HepG2 (cell line): ENCODE measurements around the gene RAD9A.

Source experiments
- BHLHE40 ChIP-seq: IDR thresholded peaks from 2 replicates; pipeline ENCODE4 v1.6.1; 2011; ENCODE audit warnings: low read length, improper control_type of control experiment
- LCORL ChIP-seq, 2 experiments: fragments of 450-650 bp in 1 of 2; sonication (generic) in 1 of 2; formaldehyde crosslinking in 1 of 2; IDR thresholded peaks; 2 replicates each; pipeline versions ENCODE4 v1.5.0 to v1.6.1; 2017 to 2020; ENCODE audit warnings: antibody characterized with exemption in 1 of 2, missing genetic modification reagents in 1 of 2
- MED1 ChIP-seq: sonication (generic); formaldehyde crosslinking; IDR thresholded peaks from 2 replicates; pipeline ENCODE4 v1.4.0; 2020; ENCODE audit warnings: missing genetic modification reagents
- POLR2A ChIP-seq, 2 experiments: IDR thresholded peaks; 2 replicates each; pipeline ENCODE4 v1.6.1; 2011; ENCODE audit warnings: low read depth in 2 of 2, low read length in 2 of 2, mild to moderate bottlenecking in 1 of 2, moderate library complexity in 1 of 2; ENCODE audit not compliant: insufficient read depth in 1 of 2
- YY1 ChIP-seq: IDR thresholded peaks from 2 replicates; pipeline ENCODE4 v1.6.1; 2011; ENCODE audit warnings: low read length, low read depth, moderate library complexity, mild to moderate bottlenecking; ENCODE audit not compliant: insufficient read depth, insufficient replicate concordance
- TF ChIP-seq, protein P1 (sequence below): sonication (generic); formaldehyde crosslinking; IDR thresholded peaks from 2 replicates; pipeline ENCODE4 v1.5.1; 2020; ENCODE audit warnings: missing genetic modification reagents, mild to moderate bottlenecking, borderline replicate concordance
- TF ChIP-seq, protein P2 (sequence below): sonication (generic); formaldehyde crosslinking; IDR thresholded peaks from 2 replicates; pipeline ENCODE4 v1.5.0; 2020; ENCODE audit warnings: mild to moderate bottlenecking, missing genetic modification reagents, moderate library complexity
- TF ChIP-seq, protein P3 (sequence below): sonication (generic); formaldehyde crosslinking; IDR thresholded peaks from 2 replicates; pipeline ENCODE4 v1.4.0; 2020; ENCODE audit warnings: mild to moderate bottlenecking, missing genetic modification reagents
- TF ChIP-seq, protein P4 (sequence below): sonication (generic); formaldehyde crosslinking; IDR thresholded peaks from 2 replicates; pipeline ENCODE4 v1.4.0; 2020; ENCODE audit warnings: missing genetic modification reagents

DNA sequence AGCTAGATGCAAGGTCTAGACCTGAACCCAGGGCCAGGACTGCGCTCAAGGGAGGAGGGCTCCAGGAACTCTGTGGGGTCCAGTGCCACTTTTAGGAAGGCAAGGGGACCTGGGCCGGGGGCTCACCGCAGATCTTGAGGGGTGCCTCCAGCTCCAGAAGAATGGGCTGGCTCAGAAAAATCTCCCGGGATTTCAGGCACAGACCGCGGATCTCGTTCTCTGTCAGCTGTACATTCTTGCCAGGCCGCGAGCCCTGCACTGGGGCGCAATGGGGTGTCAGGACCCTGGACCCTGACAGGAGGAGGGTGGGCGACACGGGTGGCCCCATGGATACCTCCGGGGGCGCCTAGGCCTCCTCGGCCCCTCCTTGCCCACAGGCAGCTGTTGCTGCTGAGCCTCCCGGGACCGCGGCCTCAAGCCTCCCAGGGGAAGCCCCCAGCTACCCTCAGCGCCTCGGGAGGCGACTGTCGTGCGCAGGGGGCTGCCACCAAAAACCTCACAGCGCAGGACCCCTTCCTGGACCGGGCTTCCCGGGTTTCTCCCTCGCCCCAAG is 9.2 kb downstream of the RAD9A start:
- TF ChIP-seq, protein P1, sequence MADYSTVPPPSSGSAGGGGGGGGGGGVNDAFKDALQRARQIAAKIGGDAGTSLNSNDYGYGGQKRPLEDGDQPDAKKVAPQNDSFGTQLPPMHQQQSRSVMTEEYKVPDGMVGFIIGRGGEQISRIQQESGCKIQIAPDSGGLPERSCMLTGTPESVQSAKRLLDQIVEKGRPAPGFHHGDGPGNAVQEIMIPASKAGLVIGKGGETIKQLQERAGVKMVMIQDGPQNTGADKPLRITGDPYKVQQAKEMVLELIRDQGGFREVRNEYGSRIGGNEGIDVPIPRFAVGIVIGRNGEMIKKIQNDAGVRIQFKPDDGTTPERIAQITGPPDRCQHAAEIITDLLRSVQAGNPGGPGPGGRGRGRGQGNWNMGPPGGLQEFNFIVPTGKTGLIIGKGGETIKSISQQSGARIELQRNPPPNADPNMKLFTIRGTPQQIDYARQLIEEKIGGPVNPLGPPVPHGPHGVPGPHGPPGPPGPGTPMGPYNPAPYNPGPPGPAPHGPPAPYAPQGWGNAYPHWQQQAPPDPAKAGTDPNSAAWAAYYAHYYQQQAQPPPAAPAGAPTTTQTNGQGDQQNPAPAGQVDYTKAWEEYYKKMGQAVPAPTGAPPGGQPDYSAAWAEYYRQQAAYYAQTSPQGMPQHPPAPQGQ (CRISPR knock-in tag), result no peak
- TF ChIP-seq, protein P2, sequence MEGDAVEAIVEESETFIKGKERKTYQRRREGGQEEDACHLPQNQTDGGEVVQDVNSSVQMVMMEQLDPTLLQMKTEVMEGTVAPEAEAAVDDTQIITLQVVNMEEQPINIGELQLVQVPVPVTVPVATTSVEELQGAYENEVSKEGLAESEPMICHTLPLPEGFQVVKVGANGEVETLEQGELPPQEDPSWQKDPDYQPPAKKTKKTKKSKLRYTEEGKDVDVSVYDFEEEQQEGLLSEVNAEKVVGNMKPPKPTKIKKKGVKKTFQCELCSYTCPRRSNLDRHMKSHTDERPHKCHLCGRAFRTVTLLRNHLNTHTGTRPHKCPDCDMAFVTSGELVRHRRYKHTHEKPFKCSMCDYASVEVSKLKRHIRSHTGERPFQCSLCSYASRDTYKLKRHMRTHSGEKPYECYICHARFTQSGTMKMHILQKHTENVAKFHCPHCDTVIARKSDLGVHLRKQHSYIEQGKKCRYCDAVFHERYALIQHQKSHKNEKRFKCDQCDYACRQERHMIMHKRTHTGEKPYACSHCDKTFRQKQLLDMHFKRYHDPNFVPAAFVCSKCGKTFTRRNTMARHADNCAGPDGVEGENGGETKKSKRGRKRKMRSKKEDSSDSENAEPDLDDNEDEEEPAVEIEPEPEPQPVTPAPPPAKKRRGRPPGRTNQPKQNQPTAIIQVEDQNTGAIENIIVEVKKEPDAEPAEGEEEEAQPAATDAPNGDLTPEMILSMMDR (CRISPR knock-in tag), result no peak
- no peak for TF ChIP-seq YY1
- TF ChIP-seq MED1 (CRISPR knock-in tag), result no peak
- TF ChIP-seq LCORL (IDR thresholded peaks at IDR 0.05), result no peak
- no peak for TF ChIP-seq LCORL (CRISPR knock-in tag; IDR thresholded peaks at IDR 0.05)
- TF ChIP-seq, protein P3, sequence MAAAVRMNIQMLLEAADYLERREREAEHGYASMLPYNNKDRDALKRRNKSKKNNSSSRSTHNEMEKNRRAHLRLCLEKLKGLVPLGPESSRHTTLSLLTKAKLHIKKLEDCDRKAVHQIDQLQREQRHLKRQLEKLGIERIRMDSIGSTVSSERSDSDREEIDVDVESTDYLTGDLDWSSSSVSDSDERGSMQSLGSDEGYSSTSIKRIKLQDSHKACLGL, result no peak
- TF ChIP-seq, protein P4, sequence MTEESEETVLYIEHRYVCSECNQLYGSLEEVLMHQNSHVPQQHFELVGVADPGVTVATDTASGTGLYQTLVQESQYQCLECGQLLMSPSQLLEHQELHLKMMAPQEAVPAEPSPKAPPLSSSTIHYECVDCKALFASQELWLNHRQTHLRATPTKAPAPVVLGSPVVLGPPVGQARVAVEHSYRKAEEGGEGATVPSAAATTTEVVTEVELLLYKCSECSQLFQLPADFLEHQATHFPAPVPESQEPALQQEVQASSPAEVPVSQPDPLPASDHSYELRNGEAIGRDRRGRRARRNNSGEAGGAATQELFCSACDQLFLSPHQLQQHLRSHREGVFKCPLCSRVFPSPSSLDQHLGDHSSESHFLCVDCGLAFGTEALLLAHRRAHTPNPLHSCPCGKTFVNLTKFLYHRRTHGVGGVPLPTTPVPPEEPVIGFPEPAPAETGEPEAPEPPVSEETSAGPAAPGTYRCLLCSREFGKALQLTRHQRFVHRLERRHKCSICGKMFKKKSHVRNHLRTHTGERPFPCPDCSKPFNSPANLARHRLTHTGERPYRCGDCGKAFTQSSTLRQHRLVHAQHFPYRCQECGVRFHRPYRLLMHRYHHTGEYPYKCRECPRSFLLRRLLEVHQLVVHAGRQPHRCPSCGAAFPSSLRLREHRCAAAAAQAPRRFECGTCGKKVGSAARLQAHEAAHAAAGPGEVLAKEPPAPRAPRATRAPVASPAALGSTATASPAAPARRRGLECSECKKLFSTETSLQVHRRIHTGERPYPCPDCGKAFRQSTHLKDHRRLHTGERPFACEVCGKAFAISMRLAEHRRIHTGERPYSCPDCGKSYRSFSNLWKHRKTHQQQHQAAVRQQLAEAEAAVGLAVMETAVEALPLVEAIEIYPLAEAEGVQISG, result no peak
- TF ChIP-seq POLR2A (IDR thresholded peaks at IDR 0.05; ENCODE audit: insufficient read depth in 1 of 2, low read depth in 2 of 2, low read length in 2 of 2), result no peak
- TF ChIP-seq BHLHE40, result no peak
